HEK293 (cell line): ENCODE results near the gene SEC23B.

Experiments
- GLIS1 ChIP-seq: fragments of 450-650 bp; formaldehyde crosslinking; IDR thresholded peaks from 2 replicates; pipeline ENCODE4 v1.5.1; 2016; ENCODE audit warnings: missing biosample characterization, missing genetic modification characterization
- OSR2 ChIP-seq: fragments of 450-650 bp; formaldehyde crosslinking; IDR thresholded peaks from 2 replicates; pipeline ENCODE4 v1.5.1; 2016; ENCODE audit warnings: missing biosample characterization, missing genetic modification characterization
- RBAK ChIP-seq: fragments of 450-650 bp; formaldehyde crosslinking; IDR thresholded peaks from 2 replicates; pipeline ENCODE4 v1.5.1; 2016; ENCODE audit warnings: missing biosample characterization, missing genetic modification characterization
- SCRT2 ChIP-seq: fragments of 450-650 bp; formaldehyde crosslinking; IDR thresholded peaks from 2 replicates; pipeline ENCODE4 v1.5.1; 2016; ENCODE audit warnings: missing biosample characterization, missing genetic modification characterization
- SP7 ChIP-seq: fragments of 450-650 bp; formaldehyde crosslinking; IDR thresholded peaks from 2 replicates; pipeline ENCODE4 v1.5.1; 2016; ENCODE audit warnings: missing biosample characterization, missing genetic modification characterization
- WT1 ChIP-seq: fragments of 450-650 bp; formaldehyde crosslinking; IDR thresholded peaks from 2 replicates; pipeline ENCODE4 v1.5.1; 2016; ENCODE audit warnings: missing biosample characterization, missing genetic modification characterization
- YY1 ChIP-seq: fragments of 450-650 bp; formaldehyde crosslinking; IDR thresholded peaks from 2 replicates; pipeline ENCODE4 v1.5.1; 2018; ENCODE audit warnings: missing biosample characterization, missing genetic modification characterization
- YY2 ChIP-seq: fragments of 450-650 bp; formaldehyde crosslinking; IDR thresholded peaks from 2 replicates; pipeline ENCODE4 v1.5.1; 2016; ENCODE audit warnings: missing biosample characterization, missing genetic modification characterization
- ZBTB20 ChIP-seq: fragments of 450-650 bp; formaldehyde crosslinking; IDR thresholded peaks from 2 replicates; pipeline ENCODE4 v1.5.1; 2016; ENCODE audit warnings: missing biosample characterization, missing genetic modification characterization
- ZBTB21 ChIP-seq: fragments of 450-650 bp; formaldehyde crosslinking; IDR thresholded peaks from 2 replicates; pipeline ENCODE4 v1.5.1; 2017; ENCODE audit warnings: missing biosample characterization, missing genetic modification characterization
- ZEB2 ChIP-seq: fragments of 450-650 bp; formaldehyde crosslinking; IDR thresholded peaks from 2 replicates; pipeline ENCODE4 v1.5.1; 2016; ENCODE audit warnings: missing biosample characterization, missing genetic modification characterization
- ZIC2 ChIP-seq: fragments of 450-650 bp; formaldehyde crosslinking; IDR thresholded peaks from 2 replicates; pipeline ENCODE4 v1.5.1; 2016; ENCODE audit warnings: missing biosample characterization, missing genetic modification characterization
- ZNF16 ChIP-seq: fragments of 450-650 bp; formaldehyde crosslinking; IDR thresholded peaks from 2 replicates; pipeline ENCODE4 v1.5.1; 2016; ENCODE audit warnings: low read depth, missing biosample characterization, missing genetic modification characterization
- ZNF324 ChIP-seq: fragments of 450-650 bp; formaldehyde crosslinking; IDR thresholded peaks from 2 replicates; pipeline ENCODE4 v1.5.1; 2016; ENCODE audit warnings: missing biosample characterization, missing genetic modification characterization
- ZNF335 ChIP-seq: fragments of 450-650 bp; formaldehyde crosslinking; conservative IDR thresholded peaks from 2 replicates; pipeline ENCODE4 v1.5.1; 2016; ENCODE audit warnings: missing biosample characterization, missing genetic modification characterization
- ZNF501 ChIP-seq: fragments of 450-650 bp; formaldehyde crosslinking; IDR thresholded peaks from 2 replicates; pipeline ENCODE4 v1.5.1; 2016; ENCODE audit warnings: missing biosample characterization, missing genetic modification characterization
- ZNF549 ChIP-seq: fragments of 450-650 bp; IDR thresholded peaks from 2 replicates; pipeline ENCODE4 v1.5.1; 2018; ENCODE audit warnings: missing biosample characterization, missing genetic modification characterization, mild to moderate bottlenecking, inconsistent platforms, moderate library complexity
- ZNF626 ChIP-seq: fragments of 450-650 bp; sonication (Bioruptor Pico); formaldehyde crosslinking; IDR thresholded peaks from 2 replicates; pipeline ENCODE4 v1.5.1; 2018; ENCODE audit warnings: missing biosample characterization, missing genetic modification characterization, inconsistent platforms
- ZNF629 ChIP-seq: fragments of 450-650 bp; formaldehyde crosslinking; IDR thresholded peaks from 2 replicates; pipeline ENCODE4 v1.5.1; 2017; ENCODE audit warnings: missing biosample characterization, missing genetic modification characterization
- ZNF664 ChIP-seq: fragments of 450-650 bp; formaldehyde crosslinking; IDR thresholded peaks from 2 replicates; pipeline ENCODE4 v1.5.1; 2016; ENCODE audit warnings: missing biosample characterization, missing genetic modification characterization
- ZNF76 ChIP-seq: fragments of 450-650 bp; formaldehyde crosslinking; IDR thresholded peaks from 2 replicates; pipeline ENCODE4; 2016; ENCODE audit warnings: low read depth, missing biosample characterization, missing genetic modification characterization, borderline replicate concordance
- ZSCAN30 ChIP-seq: fragments of 450-650 bp; IDR thresholded peaks from 2 replicates; pipeline ENCODE4 v1.5.1; 2018; ENCODE audit warnings: missing biosample characterization, mild to moderate bottlenecking, missing genetic modification characterization, moderate library complexity
- TF ChIP-seq, protein P1 (sequence below): fragments of 450-650 bp; formaldehyde crosslinking; conservative IDR thresholded peaks from 2 replicates; pipeline ENCODE4 v1.5.1; 2016; ENCODE audit warnings: low read depth, missing biosample characterization, missing genetic modification characterization
- TF ChIP-seq, protein P2 (sequence below): fragments of 450-650 bp; formaldehyde crosslinking; IDR thresholded peaks from 2 replicates; pipeline ENCODE4 v1.5.1; 2016; ENCODE audit warnings: missing biosample characterization, missing genetic modification characterization
- TF ChIP-seq, protein P3 (sequence below): fragments of 450-650 bp; formaldehyde crosslinking; IDR thresholded peaks from 2 replicates; pipeline ENCODE4 v1.5.1; 2016; ENCODE audit warnings: missing biosample characterization, missing genetic modification characterization
- TF ChIP-seq, protein P4 (sequence below): fragments of 450-650 bp; IDR thresholded peaks from 2 replicates; pipeline ENCODE4 v1.5.1; 2018; ENCODE audit warnings: missing biosample characterization, mild to moderate bottlenecking, missing genetic modification characterization

Gene SEC23B

DNA sequence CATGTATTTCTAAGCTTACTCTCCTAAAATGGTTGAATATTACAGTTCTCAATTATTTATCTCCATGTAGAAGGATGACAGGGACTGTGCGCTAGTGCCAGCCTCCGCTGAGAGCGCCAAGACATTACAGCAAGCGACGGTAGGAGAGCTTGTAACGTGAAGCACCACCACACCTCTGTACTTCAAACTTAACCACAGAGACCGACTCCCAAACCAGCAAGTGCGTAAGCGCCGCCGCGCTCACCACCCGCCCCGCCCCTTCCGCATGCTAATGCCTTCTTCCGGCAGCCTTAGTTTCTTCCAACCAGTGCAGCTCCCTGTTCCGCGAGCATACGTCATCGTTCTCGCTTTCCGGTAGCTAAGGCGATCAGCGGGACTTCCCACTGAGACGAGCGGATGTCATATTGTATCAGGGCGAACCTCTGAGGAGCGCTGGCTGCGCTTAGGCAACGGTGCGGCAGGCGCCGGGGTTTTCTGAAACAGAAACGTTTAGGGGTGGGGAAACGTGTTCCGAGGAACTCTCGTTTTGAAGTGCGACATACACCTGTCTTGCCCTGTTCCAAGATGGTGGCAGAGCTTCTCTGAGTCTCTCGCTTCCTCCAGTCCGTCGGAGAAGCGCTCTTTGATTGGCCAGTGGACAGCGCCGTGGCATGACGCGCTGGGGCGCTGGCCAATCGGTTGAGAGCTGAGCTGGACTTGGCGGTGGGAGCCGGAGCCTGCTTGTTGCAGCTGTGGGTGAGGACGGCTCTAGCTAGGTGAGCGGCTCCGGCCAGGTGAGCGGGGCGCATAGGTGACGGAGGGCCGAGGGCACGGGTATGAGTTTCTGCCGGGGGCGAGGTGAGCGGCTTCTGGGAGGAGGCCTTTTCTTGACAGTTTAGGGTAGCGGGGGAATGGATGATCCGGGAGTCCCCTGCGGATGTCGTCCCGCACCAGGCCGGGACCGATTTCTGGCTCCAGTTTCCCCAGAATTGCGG is at the start of gene SEC23B (continued):
- peak; percentile 81 for TF ChIP-seq WT1 (tag by site-specific recombination)
- TF ChIP-seq ZNF626 (tag by site-specific recombination) = no peak
- TF ChIP-seq ZNF76 (tag by site-specific recombination) = peak; percentile 79
- TF ChIP-seq, protein P1, sequence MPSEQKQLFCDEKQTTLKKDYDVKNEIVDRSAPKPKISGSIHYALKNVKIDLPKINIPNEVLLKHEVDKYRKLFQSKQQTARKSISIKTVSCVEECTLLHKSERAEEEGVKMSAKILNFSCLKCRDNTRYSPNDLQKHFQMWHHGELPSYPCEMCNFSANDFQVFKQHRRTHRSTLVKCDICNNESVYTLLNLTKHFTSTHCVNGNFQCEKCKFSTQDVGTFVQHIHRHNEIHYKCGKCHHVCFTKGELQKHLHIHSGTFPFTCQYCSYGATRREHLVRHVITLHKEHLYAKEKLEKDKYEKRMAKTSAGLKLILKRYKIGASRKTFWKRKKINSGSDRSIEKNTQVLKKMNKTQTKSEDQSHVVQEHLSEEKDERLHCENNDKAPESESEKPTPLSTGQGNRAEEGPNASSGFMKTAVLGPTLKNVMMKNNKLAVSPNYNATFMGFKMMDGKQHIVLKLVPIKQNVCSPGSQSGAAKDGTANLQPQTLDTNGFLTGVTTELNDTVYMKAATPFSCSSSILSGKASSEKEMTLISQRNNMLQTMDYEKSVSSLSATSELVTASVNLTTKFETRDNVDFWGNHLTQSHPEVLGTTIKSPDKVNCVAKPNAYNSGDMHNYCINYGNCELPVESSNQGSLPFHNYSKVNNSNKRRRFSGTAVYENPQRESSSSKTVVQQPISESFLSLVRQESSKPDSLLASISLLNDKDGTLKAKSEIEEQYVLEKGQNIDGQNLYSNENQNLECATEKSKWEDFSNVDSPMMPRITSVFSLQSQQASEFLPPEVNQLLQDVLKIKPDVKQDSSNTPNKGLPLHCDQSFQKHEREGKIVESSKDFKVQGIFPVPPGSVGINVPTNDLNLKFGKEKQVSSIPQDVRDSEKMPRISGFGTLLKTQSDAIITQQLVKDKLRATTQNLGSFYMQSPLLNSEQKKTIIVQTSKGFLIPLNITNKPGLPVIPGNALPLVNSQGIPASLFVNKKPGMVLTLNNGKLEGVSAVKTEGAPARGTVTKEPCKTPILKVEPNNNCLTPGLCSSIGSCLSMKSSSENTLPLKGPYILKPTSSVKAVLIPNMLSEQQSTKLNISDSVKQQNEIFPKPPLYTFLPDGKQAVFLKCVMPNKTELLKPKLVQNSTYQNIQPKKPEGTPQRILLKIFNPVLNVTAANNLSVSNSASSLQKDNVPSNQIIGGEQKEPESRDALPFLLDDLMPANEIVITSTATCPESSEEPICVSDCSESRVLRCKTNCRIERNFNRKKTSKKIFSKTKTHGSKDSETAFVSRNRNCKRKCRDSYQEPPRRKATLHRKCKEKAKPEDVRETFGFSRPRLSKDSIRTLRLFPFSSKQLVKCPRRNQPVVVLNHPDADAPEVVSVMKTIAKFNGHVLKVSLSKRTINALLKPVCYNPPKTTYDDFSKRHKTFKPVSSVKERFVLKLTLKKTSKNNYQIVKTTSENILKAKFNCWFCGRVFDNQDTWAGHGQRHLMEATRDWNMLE (tag by site-specific recombination) = peak; percentile 92
- TF ChIP-seq ZNF549 (tag by site-specific recombination) = no peak
- TF ChIP-seq ZNF501 (tag by site-specific recombination) = peak; percentile 89; the same call in 1 of the 2 replicates
- TF ChIP-seq, protein P2, sequence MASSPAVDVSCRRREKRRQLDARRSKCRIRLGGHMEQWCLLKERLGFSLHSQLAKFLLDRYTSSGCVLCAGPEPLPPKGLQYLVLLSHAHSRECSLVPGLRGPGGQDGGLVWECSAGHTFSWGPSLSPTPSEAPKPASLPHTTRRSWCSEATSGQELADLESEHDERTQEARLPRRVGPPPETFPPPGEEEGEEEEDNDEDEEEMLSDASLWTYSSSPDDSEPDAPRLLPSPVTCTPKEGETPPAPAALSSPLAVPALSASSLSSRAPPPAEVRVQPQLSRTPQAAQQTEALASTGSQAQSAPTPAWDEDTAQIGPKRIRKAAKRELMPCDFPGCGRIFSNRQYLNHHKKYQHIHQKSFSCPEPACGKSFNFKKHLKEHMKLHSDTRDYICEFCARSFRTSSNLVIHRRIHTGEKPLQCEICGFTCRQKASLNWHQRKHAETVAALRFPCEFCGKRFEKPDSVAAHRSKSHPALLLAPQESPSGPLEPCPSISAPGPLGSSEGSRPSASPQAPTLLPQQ = peak; percentile 68
- peak; percentile 88 for TF ChIP-seq SP7 (tag by site-specific recombination)
- TF ChIP-seq YY2 (tag by site-specific recombination) = peak; percentile 27; the same call in 1 of the 2 replicates
- peak; percentile 38; the same call in 1 of the 2 replicates for TF ChIP-seq GLIS1 (tag by site-specific recombination)
- peak; percentile 90 for TF ChIP-seq ZNF324
- TF ChIP-seq OSR2 (tag by site-specific recombination) = peak; percentile 92
- peak; percentile 76 for TF ChIP-seq ZSCAN30
- TF ChIP-seq, protein P3, sequence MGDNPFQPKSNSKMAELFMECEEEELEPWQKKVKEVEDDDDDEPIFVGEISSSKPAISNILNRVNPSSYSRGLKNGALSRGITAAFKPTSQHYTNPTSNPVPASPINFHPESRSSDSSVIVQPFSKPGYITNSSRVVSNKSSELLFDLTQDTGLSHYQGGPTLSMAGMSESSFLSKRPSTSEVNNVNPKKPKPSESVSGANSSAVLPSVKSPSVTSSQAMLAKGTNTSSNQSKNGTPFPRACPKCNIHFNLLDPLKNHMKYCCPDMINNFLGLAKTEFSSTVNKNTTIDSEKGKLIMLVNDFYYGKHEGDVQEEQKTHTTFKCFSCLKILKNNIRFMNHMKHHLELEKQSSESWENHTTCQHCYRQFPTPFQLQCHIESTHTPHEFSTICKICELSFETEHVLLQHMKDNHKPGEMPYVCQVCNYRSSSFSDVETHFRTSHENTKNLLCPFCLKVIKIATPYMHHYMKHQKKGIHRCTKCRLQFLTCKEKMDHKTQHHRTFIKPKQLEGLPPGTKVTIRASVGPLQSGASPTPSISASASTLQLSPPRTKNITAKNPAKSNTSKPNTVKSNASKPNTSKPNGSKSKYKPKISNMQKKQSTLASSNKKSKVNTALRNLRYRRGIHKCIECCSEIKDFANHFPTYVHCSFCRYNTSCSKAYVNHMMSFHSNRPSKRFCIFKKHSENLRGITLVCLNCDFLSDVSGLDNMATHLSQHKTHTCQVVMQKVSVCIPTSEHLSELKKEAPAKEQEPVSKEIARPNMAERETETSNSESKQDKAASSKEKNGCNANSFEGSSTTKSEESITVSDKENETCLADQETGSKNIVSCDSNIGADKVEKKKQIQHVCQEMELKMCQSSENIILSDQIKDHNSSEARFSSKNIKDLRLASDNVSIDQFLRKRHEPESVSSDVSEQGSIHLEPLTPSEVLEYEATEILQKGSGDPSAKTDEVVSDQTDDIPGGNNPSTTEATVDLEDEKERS (tag by site-specific recombination) = no peak
- TF ChIP-seq ZIC2 (tag by site-specific recombination) = peak; percentile 74
- TF ChIP-seq ZBTB20 (tag by site-specific recombination) = peak; percentile 74
- TF ChIP-seq YY1 (tag by site-specific recombination) = peak; percentile 97
- peak; percentile 100 for TF ChIP-seq ZNF629 (tag by site-specific recombination)
- TF ChIP-seq ZEB2 (tag by site-specific recombination) = peak; percentile 100
- no peak for TF ChIP-seq ZNF664 (tag by site-specific recombination)
- TF ChIP-seq ZNF335 (tag by site-specific recombination) = peak; percentile 88
- TF ChIP-seq, protein P4, sequence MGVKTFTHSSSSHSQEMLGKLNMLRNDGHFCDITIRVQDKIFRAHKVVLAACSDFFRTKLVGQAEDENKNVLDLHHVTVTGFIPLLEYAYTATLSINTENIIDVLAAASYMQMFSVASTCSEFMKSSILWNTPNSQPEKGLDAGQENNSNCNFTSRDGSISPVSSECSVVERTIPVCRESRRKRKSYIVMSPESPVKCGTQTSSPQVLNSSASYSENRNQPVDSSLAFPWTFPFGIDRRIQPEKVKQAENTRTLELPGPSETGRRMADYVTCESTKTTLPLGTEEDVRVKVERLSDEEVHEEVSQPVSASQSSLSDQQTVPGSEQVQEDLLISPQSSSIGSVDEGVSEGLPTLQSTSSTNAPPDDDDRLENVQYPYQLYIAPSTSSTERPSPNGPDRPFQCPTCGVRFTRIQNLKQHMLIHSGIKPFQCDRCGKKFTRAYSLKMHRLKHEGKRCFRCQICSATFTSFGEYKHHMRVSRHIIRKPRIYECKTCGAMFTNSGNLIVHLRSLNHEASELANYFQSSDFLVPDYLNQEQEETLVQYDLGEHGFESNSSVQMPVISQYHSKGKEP (tag by site-specific recombination) = peak; percentile 36; the same call in 1 of the 2 replicates
- TF ChIP-seq RBAK (tag by site-specific recombination) = no peak
- peak; percentile 97 for TF ChIP-seq SCRT2 (tag by site-specific recombination)
- TF ChIP-seq ZBTB21 = peak; percentile 97
- peak; percentile 37; the same call in 1 of the 2 replicates for TF ChIP-seq ZNF16 (tag by site-specific recombination)
